Ascending aorta (tissue), 2 donors: Measurements from ENCODE around the gene FAM81A. TPM values are rescaled to one million over a fixed set of nuclear protein-coding genes. Genes with fewer than 3 reads are reported as not detected.
"Not testable (repeated sequence)": the region's sequence is repeated elsewhere in the genome, so short reads cannot be mapped to it uniquely, and the experiment has no call there.

ENCODE experiments used
- DNase-seq, 2 donors: peaks; one replicate each; pipeline ENCODE4 v3.0.0-alpha.2; 2019; ENCODE audit warnings: low spot score in 2 of 2
- H3K27ac ChIP-seq, 2 donors: fragments of 200-600 bp; sonication (generic); one replicate each; pipeline ENCODE4 v1.5.1; 2016 to 2017; ENCODE audit warnings: mild to moderate bottlenecking in 1 of 2
- H3K27me3 ChIP-seq: fragments of 200-600 bp; sonication (generic); one replicate; pipeline ENCODE4 v1.5.1; 2017
- H3K36me3 ChIP-seq, 2 donors: fragments of 200-600 bp; sonication (generic); one replicate each; pipeline ENCODE4 v1.5.1; 2016
- H3K4me1 ChIP-seq, 2 donors: fragments of 200-600 bp; sonication (generic); one replicate each; pipeline ENCODE4 v1.5.1; 2016 to 2017; ENCODE audit warnings: mild to moderate bottlenecking in 1 of 2
- H3K4me3 ChIP-seq, 2 donors: fragments of 200-600 bp; sonication (generic); one replicate each; pipeline ENCODE4 v1.5.1; 2016 to 2017; ENCODE audit warnings: mild to moderate bottlenecking in 1 of 2
- H3K9me3 ChIP-seq, 2 donors: fragments of 200-600 bp; sonication (generic); one replicate each; pipeline ENCODE4 v1.5.1; 2016
- CTCF ChIP-seq, 3 experiments: fragments of 200-600 bp in 2 of 3; fragments of 450-650 bp in 1 of 3; sonication (generic) in 2 of 3; IDR thresholded peaks; one replicate each; pipeline ENCODE4 v1.5.1; 2016 to 2019; ENCODE audit warnings: antibody characterized with exemption in 3 of 3, mild to moderate bottlenecking in 1 of 3, moderate library complexity in 1 of 3
- intact Hi-C: fragments of 100-400 bp; cut with DNase I; formaldehyde crosslinking; loops from one replicate; pipeline ENCODE4 v1.15.1; 2023
- total RNA-seq: library from RNA; depleted of rRNA; stranded (reverse); fragments of >200 nt; gene quantifications from one replicate; pipeline ENCODE4 v1.1.0, GENCODE V29; 2016

Gene FAM81A
- total RNA-seq, 1 donor from 2014 or later = not detected

GRCh38 chr15:59461521-59461920, 23.5 kb downstream of the FAM81A start:
- DNase-seq = no peak
- no peak for TF ChIP-seq CTCF (IDR thresholded peaks at IDR 0.05)
- no peak overlapping the region for H3K27ac ChIP-seq
- peaks cover 0 to 3% of the 10 kb centered on the region in 2 donors for H3K9me3 ChIP-seq
- peaks cover 0 to 3% of the 10 kb centered on the region in 2 donors for H3K36me3 ChIP-seq
- no peak overlapping the region for H3K4me3 ChIP-seq
- intact Hi-C loops = no loop called here
- H3K4me1 ChIP-seq = no peaks in the 10 kb centered on the region
- no peaks in the 10 kb centered on the region for H3K27me3 ChIP-seq

- Histone ChIP-seq H3K9me3 (no peaks in the 10 kb centered on the region), H3K4me1 (no peaks in the 10 kb centered on the region), H3K27ac (no peak overlapping the region), H3K4me3 (no peak overlapping the region), H3K27me3 (no peaks in the 10 kb centered on the region), H3K36me3 (no peaks in the 10 kb centered on the region)
- no peak for DNase-seq
- intact Hi-C loops = no loop called here
- no peak for TF ChIP-seq CTCF (IDR thresholded peaks at IDR 0.05)
Observed at GRCh38 chr15:59473226-59473625, 35.2 kb downstream of the FAM81A start.

- H3K4me3 ChIP-seq, H3K4me1 ChIP-seq, H3K27me3 ChIP-seq, DNase-seq, H3K27ac ChIP-seq, intact Hi-C loops, H3K9me3 ChIP-seq, H3K36me3 ChIP-seq: not testable (repeated sequence)
Observed at GRCh38 chr15:59475161-59475560, 37.2 kb downstream of the FAM81A start.

- Histone ChIP-seq H3K27ac (no peak overlapping the region), H3K4me1 (no peaks in the 10 kb centered on the region), H3K27me3 (no peaks in the 10 kb centered on the region), H3K9me3 (no peaks in the 10 kb centered on the region), H3K4me3 (no peak overlapping the region), H3K36me3 (no peaks in the 10 kb centered on the region)
- intact Hi-C loops = no loop called here
- no peak for DNase-seq
- TF ChIP-seq CTCF (IDR thresholded peaks at IDR 0.05) = no peak
Observed at GRCh38 chr15:59484399-59484798, 46.4 kb downstream of the FAM81A start.

DNA sequence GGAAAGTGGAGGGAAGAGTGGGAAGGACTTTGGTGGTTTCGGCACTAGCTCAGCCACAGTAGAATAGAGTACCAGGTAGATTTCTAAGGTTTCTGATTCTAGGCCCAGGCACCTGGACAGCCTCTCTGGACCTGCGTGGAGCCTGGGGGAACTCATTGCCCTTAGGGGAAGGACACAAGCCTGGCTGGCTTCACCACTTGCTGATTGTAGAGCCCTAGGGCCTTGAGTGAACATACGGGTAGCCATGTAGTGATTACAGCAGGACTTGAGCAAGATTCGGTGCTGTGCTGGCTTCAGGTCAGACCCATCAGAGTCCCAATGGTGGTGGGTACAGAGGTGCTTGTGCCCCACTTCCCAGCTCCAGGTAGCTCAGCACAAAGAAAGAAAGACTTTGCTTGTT, 47.0 kb downstream of the FAM81A start:
- no peaks in the 10 kb centered on the region for H3K36me3 ChIP-seq
- no peak for TF ChIP-seq CTCF (IDR thresholded peaks at IDR 0.05)
- H3K9me3 ChIP-seq = no peaks in the 10 kb centered on the region
- H3K27ac ChIP-seq = no peak overlapping the region
- intact Hi-C loops = no loop called here
- no peak for DNase-seq
- no peaks in the 10 kb centered on the region for H3K27me3 ChIP-seq
- H3K4me1 ChIP-seq = no peaks in the 10 kb centered on the region
- no peak overlapping the region for H3K4me3 ChIP-seq

- H3K27ac ChIP-seq, H3K36me3 ChIP-seq, intact Hi-C loops, H3K27me3 ChIP-seq, DNase-seq, H3K4me1 ChIP-seq, H3K9me3 ChIP-seq, H3K4me3 ChIP-seq: not testable (repeated sequence)
Observed at GRCh38 chr15:59489485-59489884, 51.5 kb downstream of the FAM81A start.

DNA sequence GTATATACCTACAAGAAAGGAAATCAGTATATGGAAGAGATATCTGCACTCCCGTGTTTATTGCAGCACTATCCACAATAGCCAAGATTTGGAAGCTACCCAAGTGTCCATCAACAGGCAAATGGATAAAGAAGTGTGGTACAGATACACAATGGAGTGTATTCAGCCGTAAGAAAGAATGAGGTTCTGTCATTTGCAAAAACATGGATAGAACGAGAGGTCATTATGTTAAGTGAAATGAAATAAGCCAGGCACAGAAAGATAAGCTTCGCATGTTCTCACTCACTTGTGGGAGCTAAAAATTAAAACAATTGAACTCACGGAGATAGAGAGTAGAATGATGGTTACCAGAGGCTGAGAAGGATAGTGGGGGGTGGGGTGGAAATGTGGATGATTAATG, 53.1 kb downstream of the FAM81A start:
- intact Hi-C loops = loop anchor here (5.0 to 10.0 kb wide), 4 partner anchors 124 to 386 kb away; partner anchors contain the start of gene CCNB2
- Histone ChIP-seq H3K27ac (no peak overlapping the region), H3K9me3 (no peaks in the 10 kb centered on the region), H3K4me3 (no peak overlapping the region), H3K36me3 (no peaks in the 10 kb centered on the region), H3K4me1 (peaks cover 0 to 2% of the 10 kb centered on the region in 2 donors), H3K27me3 (no peaks in the 10 kb centered on the region)
- TF ChIP-seq CTCF (IDR thresholded peaks at IDR 0.05) = no peak
- no peak for DNase-seq
